Activated effector memory CD4-positive, alpha-beta T cell treated with anti-CD3 and anti-CD28 coated beads, Interleukin-2, amount 50 U/mL, for 16 hours (primary cell): ENCODE results near the gene TAF8.

Experiments
- DNase-seq: peaks from one replicate; pipeline ENCODE4 v3.0.0-alpha.2; 2020

The TAF8 gene

DNA sequence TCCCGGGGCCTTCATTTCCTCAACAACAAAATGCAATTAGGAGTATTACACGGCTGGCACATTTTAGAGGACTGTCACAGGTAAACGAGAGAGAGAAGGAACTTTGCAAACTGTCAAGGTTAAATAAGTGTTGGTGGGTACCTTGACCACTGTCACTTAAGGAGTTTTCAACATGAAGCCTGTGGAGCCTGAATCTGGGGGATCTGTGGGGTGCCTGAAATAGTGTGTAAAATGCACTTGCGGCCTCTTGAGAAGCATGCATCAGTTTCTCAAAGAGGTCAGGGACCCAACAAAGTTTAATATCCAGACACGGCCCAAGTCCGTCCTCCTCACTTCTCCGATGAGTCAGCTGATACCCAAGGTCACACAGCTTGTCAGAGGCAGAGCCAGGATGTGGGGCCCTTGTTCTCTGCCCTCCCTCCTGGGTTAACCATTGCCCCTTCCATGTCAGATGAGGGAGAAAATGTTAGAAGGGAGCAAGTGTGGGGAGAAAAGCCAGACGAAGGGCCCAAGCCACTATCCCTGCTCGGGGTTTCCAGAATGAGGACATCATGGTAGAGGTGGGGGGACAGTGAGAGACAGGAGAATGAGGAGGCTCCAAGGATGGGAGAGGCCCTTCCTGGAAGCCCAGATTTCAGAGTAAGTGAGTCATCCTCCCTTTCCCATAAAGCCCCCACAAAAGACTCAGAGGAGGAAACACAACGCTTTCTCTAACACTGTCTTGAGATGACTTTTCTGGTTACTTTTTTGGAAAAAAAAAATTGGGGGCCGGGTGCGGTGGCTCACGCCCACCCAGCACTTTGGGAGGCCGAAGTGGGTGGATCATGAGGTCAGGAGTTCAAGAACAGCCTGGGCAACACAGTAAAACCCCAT lies 49.9 kb downstream of the TAF8 start:
- DNase-seq, result no peak

DNA sequence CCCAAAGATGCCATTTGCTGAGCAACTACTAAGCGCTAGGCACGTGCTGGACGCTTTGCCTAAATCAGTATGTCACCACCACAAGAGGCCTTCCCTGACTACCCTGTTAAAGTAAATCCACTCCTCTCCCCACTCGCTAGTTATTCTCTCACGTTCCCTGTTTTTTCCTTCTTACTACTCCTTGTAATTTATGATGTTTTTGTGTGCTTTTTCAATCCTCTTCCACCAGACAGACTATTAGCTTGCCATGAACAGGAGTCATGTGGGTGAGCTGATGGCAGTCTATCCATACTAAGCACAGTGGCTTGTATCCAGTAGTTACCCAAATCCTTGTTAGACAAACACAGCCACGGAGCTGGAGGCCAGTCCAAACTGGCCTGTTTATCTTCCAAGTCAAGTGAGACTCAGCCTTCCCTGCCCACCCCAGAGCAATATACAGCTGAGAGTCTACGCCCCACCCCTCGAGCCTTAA lies 50.9 kb downstream of the TAF8 start:
- DNase-seq, result no peak

DNA sequence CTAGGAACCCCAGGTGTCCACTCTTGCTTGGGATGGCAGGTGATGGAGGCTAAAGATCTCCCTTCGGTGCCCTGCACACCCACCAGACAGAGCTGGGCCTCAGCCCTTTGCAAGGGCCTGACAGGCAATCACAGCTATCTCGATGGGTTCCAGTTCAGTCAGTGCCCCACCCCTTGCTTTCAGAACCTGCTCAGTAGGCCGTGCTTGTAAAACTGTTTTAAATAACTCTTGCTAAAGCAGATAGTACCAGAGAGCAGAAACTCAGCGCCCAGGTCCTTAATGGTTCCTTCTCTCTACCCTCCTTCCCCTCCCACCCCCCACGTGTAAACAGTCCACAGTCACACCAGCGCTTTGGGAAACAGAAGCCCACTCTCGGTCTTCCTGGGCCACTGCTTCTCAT lies 52.9 kb downstream of the TAF8 start:
- DNase-seq, result no peak

DNA sequence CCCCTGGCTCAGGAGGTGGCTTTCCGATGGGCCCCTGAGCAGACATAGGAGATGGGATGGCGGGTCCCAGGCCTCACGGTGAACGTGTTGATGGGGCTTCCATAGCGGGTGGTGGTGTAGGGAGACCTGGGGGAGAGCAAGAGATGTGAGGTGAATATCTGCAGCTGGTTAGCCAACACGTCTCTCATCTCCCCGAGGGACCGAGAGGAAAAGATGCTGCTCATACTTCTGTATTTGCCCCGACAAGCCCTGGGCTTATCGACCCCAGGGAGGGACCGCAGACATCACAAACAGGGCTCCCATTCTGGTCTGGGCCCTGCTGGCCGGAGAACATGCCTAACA lies 53.4 kb downstream of the TAF8 start:
- no peak for DNase-seq

DNA sequence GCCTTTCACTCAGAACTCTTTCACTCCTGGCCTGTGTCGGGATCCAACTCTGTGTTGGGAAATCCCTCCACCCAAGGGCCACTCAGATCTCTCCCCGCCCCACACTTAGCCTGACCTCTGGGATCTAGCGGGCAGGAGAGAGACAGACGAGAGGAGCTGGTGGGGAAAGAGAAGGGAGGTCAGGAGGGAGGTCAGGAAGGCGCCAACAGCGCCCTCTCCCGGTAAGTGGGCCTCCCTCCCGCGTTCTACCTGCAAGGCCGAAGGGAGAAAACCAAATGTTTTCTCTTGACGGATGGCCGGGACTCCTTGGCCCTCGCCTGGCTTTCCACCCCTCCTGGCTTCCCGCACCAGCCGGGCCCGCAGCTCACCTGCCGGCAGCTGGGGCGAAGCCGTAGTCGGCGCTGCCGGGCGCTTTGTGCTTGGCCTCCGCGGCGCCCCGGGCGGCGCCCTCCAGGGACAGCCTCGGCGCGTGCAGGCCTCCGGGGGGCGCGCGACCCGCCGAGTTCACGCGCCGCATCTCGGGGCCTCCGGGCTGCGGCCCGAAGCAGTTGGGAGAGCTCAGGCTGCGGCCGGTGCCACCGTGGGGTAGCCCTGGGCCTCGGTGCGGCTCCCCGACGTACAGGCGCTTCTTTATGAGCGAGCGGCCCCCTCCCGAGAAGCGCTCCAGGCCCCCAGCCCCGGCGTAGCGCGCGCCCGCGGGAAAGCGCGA lies 53.9 kb downstream of the TAF8 start:
- DNase-seq, result peak; percentile 89

DNA sequence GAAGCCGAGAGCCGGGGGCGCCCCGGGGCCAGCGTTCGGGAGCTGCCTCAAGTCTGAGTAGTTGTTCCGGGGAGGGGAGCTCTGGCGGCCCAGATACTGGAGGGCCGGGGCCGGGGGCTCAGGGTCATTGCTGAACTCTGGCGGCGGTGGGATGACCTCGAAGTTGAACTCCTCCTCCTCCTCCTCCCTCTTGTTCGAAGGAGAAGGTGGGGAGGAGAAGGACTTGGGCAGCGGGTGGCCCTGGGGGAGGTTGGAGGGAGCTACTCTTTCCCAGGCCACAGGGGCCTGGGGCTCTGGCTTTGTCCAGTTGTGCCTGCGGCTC lies 54.4 kb downstream of the TAF8 start:
- DNase-seq, result no peak

DNA sequence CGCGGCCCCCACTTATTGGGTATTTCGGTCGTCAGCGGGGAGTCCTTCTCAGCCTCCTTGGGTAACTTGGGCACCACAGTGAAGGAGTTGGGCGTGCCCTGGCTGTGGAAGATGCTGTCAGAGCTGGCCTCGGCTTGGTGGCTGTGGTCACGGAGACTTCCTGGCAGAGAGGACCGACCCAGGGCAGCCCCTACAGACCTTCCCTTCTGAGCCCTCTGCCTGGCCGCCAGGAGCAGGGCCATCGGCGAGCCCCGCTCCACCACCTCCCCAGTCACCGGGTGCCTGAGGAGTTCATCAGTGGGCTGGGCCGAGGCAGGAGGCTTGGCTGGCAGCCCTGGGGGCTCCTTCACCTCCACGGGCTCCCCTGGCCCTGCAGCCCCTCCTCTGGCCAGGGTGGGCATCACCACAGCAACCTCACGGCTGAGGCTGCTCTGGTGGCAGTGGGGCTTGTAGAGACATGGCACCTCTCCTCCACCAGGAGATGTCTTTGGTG lies 54.9 kb downstream of the TAF8 start:
- DNase-seq, result no peak

DNA sequence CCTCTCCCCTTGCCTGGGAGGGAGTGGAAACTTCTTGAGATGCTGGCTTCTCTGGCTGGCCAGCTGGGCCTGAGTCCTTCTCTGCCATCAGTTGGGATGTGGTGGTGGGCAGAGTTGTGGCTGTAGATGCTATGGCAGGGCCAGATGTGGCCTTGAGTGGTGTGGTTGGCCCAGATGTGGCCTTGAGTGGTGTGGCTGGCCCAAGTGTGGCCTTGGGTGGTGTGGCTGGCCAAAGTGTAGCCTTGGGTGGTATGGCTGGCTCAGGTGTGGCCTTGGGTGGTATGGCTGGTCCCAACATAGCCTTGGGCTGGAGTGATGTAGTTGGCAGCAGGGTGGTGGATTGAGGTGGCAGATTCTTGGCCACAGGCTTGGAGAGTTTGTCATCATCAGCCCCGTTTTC lies 55.4 kb downstream of the TAF8 start:
- no peak for DNase-seq

DNA sequence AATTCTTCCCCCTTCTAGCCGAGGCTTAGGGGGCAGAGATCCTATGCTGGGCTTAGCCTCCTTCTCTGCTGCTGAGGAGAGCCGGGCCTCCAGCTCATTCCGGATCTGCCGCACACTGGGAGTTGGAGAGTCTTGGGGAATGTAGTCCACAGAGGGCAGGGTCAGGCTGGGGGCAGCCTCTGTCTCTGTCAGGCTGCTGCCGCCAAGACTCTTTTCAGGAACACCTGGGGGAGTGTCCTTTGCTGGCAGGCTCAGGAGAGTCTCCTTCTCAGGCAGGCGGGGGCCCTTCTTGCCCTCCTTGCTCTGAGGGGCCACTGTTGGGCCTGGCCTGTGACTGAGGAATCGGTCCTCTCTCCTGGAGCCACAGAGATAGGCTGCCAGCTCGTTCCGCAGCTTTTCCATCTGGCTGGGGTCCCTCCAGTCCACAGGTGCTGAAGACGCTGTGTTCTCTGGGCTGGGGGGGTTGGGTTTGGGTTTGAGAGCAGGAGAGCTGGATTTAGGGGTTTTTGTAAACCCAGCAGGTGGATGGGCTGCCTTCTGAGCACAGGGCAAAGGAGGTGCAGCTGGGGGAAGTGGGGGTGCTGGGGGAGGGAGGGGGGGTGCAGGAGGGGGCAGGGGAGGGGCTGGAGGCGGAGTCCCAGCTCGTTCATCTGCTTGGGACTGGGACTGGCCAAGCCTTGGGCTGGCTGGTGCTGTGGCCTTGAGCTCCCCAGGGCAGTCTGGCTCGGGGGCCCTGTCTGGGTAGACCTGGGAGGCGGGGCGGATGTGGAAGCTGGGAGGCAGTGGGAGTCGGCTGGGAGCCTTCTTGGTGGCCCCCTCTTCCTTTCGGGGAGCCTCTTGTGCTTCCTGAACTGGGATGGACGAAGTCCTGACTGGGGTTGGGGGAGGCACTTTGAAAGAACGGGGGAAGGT lies 56.0 kb downstream of the TAF8 start:
- no peak for DNase-seq

DNA sequence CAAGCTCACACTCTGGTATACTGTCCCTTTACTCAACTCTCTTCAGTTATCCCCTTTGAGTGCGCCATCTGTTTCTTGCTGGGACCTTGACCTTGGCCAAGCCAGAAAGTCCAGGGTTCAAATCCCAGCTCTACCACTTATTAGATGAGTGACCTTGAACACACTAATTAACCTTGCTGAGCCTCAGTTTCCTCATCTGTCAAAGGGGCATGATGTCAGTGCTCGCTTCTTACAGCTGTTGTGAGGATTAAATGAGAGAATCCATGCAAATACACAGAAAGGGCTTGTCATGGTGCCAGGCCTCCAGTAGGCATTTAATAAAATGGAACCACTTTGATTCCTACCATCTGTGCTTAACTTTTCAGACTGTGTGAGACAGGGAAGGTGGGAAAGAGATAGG lies 57.7 kb downstream of the TAF8 start:
- no peak for DNase-seq

DNA sequence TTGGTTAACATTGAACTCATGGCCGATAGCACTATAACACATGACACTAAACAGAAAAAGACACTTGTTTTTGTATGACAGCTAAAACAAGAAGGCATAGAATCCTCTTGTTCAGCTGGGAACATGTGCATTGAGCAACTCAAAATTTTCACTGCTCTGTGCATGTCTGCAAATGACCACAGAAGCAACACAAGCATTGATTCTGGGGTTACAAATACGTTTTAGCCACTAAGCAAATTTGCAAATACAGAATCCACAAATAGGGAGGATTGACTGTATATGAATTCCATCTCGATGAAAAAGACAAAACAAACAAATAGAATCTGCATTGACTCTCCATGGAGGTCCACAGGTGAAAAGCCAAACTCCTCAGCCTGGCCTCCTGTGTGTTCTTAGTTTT lies 60.4 kb downstream of the TAF8 start:
- no peak for DNase-seq

DNA sequence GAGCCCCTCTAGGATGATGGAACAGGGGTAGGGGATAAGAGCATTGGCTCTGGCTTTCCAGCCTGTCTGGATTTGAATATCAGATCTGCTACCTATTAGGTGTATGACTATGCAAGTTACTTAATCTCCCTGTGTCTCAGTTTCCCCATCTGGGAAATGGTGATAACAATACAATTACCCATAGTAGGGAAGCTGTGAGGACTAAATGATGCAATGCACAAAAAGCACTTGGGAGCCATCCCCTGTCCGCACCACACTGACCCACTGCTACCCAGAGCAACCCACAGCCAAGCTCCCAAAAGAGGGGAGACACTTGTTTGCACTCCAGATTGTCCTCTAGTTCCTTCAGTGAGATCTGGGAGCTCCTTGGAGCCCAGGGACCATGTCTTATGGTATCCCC lies 62.0 kb downstream of the TAF8 start:
- DNase-seq, result no peak

DNA sequence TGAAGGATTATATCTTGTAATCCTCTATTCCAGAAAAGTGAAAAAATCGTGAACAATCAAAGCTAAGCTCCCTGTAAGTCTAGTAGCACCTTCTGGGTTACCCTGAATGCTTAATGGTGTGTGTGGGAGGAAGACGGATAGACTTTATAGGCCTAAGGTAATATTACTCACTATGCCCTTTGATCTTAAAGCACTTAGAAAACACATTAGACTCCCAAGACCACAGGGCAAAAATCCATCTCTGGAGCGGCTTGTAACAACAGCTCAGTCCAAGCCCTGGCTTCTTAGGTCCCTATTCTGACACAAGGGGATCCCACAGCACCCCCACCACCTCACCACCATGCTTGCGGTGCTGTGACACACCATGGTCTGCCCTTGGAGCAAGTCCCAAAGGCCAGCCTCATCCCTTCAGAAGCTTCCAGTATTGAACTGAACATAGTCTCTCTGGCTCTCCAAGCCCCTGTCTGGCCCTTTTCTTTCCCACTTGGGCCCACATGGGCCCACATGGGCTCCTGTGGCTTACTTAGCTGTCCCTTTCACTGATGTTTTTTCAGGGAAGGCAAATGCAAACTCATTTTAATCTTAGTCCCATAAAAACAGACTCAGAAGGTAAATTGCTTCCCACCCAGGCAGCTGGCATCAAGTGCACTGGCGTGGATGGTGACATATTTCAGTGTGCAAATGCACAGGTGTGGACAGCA lies 63.8 kb downstream of the TAF8 start:
- DNase-seq, result no peak

DNA sequence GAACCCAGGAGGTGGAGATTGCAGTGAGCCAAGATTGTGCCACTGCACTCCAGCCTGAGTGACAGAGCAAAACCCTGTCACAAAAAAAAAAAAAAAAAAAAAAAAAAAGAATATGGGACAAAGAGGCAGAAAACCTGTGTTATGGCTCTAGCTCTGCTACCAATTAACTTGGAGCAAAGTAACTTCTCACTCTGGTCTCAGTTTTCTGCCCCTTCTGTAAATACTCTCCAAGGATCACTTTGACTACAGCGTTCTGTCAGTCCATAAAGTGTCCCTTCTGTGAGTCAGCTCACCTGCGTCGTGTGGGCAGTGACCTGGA lies 67.5 kb downstream of the TAF8 start:
- DNase-seq, result no peak

DNA sequence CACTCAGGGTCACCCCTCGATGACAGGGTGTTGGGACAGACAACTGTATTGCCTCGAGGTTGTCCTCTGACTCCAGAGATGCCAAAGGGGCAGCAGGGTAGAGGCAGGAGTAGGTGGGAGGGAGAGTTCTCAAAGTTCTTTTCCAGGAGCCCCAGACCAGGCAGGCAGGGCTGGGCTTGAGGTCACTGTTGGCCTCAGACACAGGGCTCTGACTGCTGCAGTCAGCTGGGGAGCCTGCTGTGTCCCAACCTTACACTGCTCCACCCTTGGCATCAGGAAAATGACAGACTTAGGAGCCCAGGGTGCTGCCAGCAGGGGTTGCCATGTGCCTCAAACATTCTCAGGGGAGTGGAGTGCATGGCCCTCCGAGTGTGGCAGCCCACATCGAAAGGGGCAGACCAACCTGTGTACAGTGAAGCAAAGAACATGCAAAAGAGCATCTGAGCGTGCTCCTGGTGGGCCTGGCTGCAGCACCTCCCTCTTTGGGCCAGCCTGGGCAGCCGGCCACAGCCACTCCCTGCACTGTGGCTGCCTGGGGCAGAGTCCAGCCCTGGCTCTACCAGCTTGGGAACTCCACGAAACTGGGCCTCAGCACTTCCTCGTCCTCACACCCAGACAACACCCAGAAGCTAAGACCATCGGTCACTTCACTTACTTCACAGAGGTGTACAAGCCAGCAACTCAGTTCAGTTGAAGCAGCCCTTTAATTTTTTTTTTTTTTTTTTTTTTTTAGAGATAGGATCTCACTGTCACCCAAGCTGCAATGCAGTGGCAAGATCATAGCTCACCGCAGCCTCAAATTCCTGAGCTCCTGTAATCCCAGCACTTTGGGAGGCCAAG lies 68.1 kb downstream of the TAF8 start:
- DNase-seq, result no peak

DNA sequence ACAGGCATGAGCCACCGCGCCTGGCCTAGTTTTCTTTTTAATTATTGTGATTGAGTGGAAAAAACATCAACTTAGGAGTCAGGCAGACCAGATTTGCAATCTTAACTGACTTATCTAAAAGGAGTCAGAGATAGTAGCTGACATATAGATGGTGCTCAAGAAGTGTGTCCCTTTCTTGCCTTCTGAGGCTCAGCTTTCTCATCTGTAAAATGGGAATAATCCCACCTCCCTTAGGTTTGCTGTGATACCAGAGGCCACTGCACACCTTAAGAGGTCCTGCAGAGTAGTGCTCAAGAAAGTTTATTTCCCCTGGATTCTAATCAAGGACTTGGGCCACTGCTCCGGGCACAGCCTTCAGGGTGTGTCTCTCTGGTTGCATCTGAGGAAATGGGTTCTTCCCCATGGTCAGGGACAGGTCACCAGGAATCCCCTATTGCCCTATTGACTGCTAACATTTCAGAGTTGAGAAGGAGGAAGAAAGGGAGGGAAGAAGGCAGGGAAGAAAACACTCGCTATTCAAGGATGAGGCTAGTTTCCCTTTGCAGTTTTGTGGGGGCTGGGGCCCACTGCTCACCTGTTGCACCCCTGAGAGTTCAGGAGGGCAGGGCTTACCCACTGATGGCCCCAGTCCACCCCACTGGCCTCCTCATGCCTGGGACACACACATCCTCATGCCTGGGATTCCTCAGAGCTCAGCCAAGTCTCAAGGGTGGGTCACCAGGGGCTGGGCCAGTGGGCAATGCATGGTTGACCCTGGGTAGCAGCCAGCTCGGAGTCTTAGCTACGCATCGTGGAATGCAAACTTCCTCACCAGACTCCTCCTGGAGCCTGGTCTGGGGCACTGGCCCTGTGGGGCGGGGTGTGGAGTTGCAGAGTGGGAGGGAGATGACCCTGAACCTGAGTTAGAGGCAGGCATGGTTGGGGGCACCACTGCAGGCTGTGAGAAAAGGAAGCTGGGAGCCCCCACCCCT lies 70.9 kb downstream of the TAF8 start:
- DNase-seq, result no peak

DNA sequence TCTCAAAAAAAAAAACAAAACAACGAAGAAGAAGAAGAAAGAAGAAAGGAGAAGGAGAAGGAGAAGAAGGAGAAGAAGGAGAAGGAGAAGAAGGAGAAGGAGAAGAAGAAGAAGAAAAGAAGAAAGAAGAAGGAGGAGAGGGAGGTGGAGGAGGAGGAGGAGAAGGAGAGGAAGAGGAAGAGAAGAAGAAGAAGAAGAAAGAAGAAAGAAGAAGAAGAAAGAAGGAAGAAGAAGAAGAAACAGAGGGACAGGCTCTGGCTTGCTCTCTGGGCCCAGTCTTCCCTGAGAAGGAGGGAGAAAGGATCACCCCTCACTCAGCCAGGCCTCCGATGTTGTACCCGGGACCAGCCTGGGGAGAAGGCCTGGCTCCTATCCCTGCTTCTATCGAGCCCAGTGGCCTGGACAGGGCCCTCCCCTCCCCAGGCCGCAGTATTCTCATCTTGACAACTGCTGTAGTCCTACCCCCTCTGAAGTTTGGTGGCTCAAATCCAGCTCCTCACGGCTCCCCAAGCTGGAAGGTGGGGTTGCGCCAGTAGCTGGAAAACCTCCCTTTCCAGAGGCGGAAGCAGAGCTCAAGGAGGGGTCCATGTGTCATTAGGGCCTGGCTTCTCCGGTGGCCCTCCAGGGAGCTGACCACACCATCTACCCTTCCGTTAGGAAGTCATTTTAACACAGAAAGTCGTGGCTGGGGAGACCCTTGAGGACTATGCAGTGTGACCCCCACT lies 73.2 kb downstream of the TAF8 start:
- DNase-seq, result no peak

DNA sequence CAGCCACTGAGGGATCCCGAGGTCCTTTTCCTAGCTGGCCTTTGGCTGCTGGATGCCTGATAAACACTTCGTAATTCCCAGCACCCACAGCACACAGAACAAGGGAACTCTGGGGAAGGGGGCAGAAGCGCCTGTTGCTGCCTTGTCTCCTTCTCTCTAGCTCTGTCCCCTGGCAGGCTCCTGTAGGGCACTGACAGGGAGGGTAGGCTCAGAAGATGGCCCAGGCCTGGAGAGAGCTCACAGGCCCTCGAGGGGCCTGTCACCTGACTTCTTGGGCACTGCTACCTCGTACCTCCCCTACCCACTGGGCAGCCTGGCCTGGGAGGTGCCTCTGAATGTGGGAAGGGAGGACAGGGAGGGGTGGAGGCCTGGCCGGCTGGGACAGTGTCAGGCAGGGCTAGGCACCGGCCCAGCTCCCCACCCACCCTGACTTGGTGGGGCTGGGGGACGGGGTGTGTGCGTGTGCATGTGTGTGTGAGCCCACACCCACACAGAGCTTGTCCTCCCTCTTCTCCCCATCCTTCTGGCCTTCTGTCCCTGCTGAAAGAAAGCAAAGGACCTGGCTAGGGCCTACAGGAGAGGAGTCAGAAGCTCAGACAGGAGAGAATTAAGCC lies 74.0 kb downstream of the TAF8 start:
- no peak for DNase-seq

DNA sequence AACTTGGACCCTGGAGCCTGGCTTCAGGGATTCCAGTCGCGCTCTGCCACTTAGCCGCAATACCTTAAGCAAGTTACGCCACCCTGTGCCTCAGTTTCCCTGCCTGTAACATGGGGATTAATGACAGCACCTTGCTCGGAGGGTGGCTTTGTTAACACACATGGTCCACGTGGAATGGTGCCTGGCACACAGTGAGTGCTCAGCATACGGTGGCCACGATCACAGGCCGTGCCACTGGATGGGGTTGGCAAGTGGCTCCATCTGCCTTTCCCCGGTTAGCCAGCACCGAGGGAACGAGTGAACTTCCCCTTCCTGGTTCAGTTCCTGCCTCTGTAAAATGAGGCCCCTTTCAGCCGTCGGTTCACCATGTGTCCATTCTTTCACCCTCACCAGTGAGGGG lies 74.9 kb downstream of the TAF8 start:
- no peak for DNase-seq

DNA sequence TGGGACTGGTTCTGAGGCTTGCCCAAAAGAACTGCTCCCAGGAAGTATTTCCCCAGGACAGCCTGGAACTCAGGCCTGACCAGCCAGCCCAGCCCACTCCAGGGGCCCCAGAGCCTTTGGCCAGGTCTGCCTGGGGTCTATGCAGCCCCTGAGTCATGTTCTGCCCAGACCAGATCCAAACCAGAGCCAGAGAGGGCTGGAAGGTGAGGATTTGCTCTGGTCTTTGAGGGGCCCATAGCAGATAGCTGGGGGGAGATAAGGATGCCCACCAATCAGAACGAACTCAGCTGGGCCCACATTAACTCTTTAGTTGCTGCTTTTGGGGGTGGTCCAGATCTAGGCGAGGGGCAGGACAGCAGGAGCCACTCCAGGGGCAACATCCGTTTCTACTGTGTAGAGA lies 75.3 kb downstream of the TAF8 start:
- DNase-seq, result no peak
